H1 (cell line): ENCODE data around the gene BMI1. TPM values are rescaled to one million over a fixed set of nuclear protein-coding genes. Genes with fewer than 3 reads are reported as not detected.

Experiments used
- CTCF ChIA-PET: fragments of 300-600 bp; sonication (Branson Sonifier 250); formaldehyde crosslinking; loops from one replicate; lab custom pipeline; 2021; ENCODE audit not compliant: partially characterized antibody; lab: Charles Lee
- POLR2A ChIA-PET: fragments of 300-600 bp; sonication (Branson Sonifier 250); formaldehyde crosslinking; loops from one replicate; lab custom pipeline; 2021; ENCODE audit warnings: inconsistent platforms; ENCODE audit not compliant: partially characterized antibody; lab: Charles Lee
- DNase-seq, 2 experiments: peaks; one replicate each; pipeline versions ENCODE4 v3.0.0 to v3.0.0-alpha.2; 2010 to 2022; ENCODE audit warnings: low spot score in 2 of 2, low read depth in 1 of 2, mixed read lengths in 1 of 2
- FAIRE-seq: peaks from 2 replicates; lab custom pipeline; 2011; peaks lifted over from hg19 to GRCh38; lab: Jason Lieb, UNC
- H2AFZ ChIP-seq: 2 replicates; pipeline ENCODE4 v1.8.1; 2012; ENCODE audit warnings: low read length, inconsistent platforms
- H2AK5ac ChIP-seq: 2 replicates; pipeline ENCODE4 v1.6.1; 2013; ENCODE audit warnings: low read depth, low read length
- H2BK120ac ChIP-seq: replicated peaks from 2 replicates; pipeline ENCODE3; 2013; ENCODE audit warnings: low read depth, low read length, inconsistent platforms
- H2BK12ac ChIP-seq: 2 replicates; pipeline ENCODE4 v1.6.1; 2013; ENCODE audit warnings: low read depth, low read length
- H2BK15ac ChIP-seq: 2 replicates; pipeline ENCODE4 v1.6.1; 2013; ENCODE audit warnings: low read length
- H2BK20ac ChIP-seq: 2 replicates; pipeline ENCODE4 v1.6.1; 2013; ENCODE audit warnings: low read length
- H2BK5ac ChIP-seq: 2 replicates; pipeline ENCODE4 v1.6.1; 2013; ENCODE audit warnings: low read depth, low read length
- H3K14ac ChIP-seq: 2 replicates; pipeline ENCODE4 v1.6.1; 2013; ENCODE audit warnings: inconsistent platforms; ENCODE audit not compliant: insufficient read length
- H3K18ac ChIP-seq: 2 replicates; pipeline ENCODE4 v1.6.1; 2013; ENCODE audit warnings: low read length; ENCODE audit errors: extremely low read depth
- H3K23ac ChIP-seq: 2 replicates; pipeline ENCODE4 v1.6.1; 2013; ENCODE audit warnings: inconsistent platforms; ENCODE audit not compliant: insufficient read length
- H3K23me2 ChIP-seq: 2 replicates; pipeline ENCODE4 v1.6.1; 2013; ENCODE audit warnings: low read depth, low read length
- H3K27ac ChIP-seq: 2 replicates; pipeline ENCODE4 v1.6.1; 2011; ENCODE audit warnings: low read depth, low read length, inconsistent platforms
- H3K27me3 ChIP-seq, 4 experiments: replicated peaks in 1 of 4; 1 replicate in 1 of 4; 2 replicates in 3 of 4; pipeline versions ENCODE4 v1.6.1 to v1.8.1; 2011 to 2013; ENCODE audit warnings: low read length in 3 of 4, mild to moderate bottlenecking in 3 of 4, inconsistent platforms in 2 of 4, mixed read lengths in 2 of 4, moderate library complexity in 1 of 4; ENCODE audit not compliant: control insufficient read depth in 3 of 4, insufficient read depth in 3 of 4; ENCODE audit errors: extremely low read depth in 1 of 4
- H3K36me3 ChIP-seq, 4 experiments: 2 replicates each; pipeline versions ENCODE4 v1.6.1 to v1.8.1; 2011 to 2013; ENCODE audit warnings: mild to moderate bottlenecking in 4 of 4, low read length in 3 of 4, moderate library complexity in 2 of 4, control low read depth in 1 of 4, inconsistent platforms in 1 of 4; ENCODE audit not compliant: insufficient read depth in 4 of 4, control insufficient read depth in 2 of 4
- H3K4ac ChIP-seq: replicated peaks from 2 replicates; pipeline ENCODE3; 2013; ENCODE audit warnings: low read length, low read depth, mixed read lengths, inconsistent platforms; ENCODE audit not compliant: insufficient read length
- H3K4me1 ChIP-seq, 4 experiments: replicated peaks in 1 of 4; 1 replicate in 1 of 4; 2 replicates in 3 of 4; pipeline versions ENCODE4 v1.6.1 to v1.8.1; 2011 to 2013; ENCODE audit warnings: low read length in 3 of 4, inconsistent platforms in 2 of 4, mixed read lengths in 1 of 4; ENCODE audit not compliant: insufficient read depth in 4 of 4, control insufficient read depth in 3 of 4
- H3K4me2 ChIP-seq, 2 experiments: 2 replicates each; pipeline versions ENCODE4 v1.6.1 to v1.8.1; 2011 to 2013; ENCODE audit warnings: low read depth in 2 of 2, low read length in 2 of 2, control low read depth in 1 of 2, inconsistent platforms in 1 of 2, mild to moderate bottlenecking in 1 of 2; ENCODE audit not compliant: insufficient read depth in 1 of 2
- H3K4me3 ChIP-seq, 4 experiments: fragments of 200-600, 300-600 bp in 1 of 4; sonication (generic), shearing (Covaris generic), sonication (Bioruptor Twin) in 1 of 4; 2 replicates each; pipeline versions ENCODE4 v1.5.1 to v1.8.1; 2011 to 2016; ENCODE audit warnings: low read length in 4 of 4, low read depth in 3 of 4, control low read depth in 2 of 4, inconsistent platforms in 2 of 4, mild to moderate bottlenecking in 2 of 4, mixed read lengths in 1 of 4, moderate library complexity in 1 of 4; ENCODE audit not compliant: insufficient read depth in 2 of 4; ENCODE audit errors: extremely low read depth in 1 of 4
- H3K56ac ChIP-seq: replicated peaks from 2 replicates; pipeline ENCODE3; 2013; ENCODE audit warnings: low read depth, mild to moderate bottlenecking, mixed read lengths, low read length, inconsistent platforms; ENCODE audit not compliant: insufficient read length
- H3K79me1 ChIP-seq: 2 replicates; pipeline ENCODE4 v1.6.1; 2013; ENCODE audit warnings: low read depth, low read length, control low read depth
- H3K79me2 ChIP-seq, 2 experiments: 2 replicates each; pipeline versions ENCODE4 v1.6.1 to v1.8.1; 2012 to 2013; ENCODE audit warnings: low read length in 2 of 2, mild to moderate bottlenecking in 2 of 2, inconsistent platforms in 1 of 2; ENCODE audit not compliant: insufficient read depth in 2 of 2, control insufficient read depth in 1 of 2
- H3K9ac ChIP-seq, 4 experiments: replicated peaks in 1 of 4; 1 replicate in 1 of 4; 2 replicates in 3 of 4; pipeline versions ENCODE4 v1.6.1 to v1.8.1; 2011 to 2013; ENCODE audit warnings: low read depth in 3 of 4, low read length in 3 of 4, control low read depth in 2 of 4, mild to moderate bottlenecking in 2 of 4, moderate library complexity in 2 of 4, inconsistent platforms in 1 of 4; ENCODE audit errors: extremely low read depth in 1 of 4
- H3K9me3 ChIP-seq, 2 experiments: 2 replicates each; pipeline versions ENCODE4 v1.6.1 to v1.8.1; 2012 to 2013; ENCODE audit warnings: mild to moderate bottlenecking in 2 of 2, moderate library complexity in 2 of 2, control low read depth in 1 of 2, inconsistent platforms in 1 of 2, low read depth in 1 of 2, low read length in 1 of 2, mixed read lengths in 1 of 2; ENCODE audit not compliant: insufficient read depth in 2 of 2
- H4K20me1 ChIP-seq, 2 experiments: replicated peaks in 1 of 2; 2 replicates each; pipeline versions ENCODE3 to v1.8.1; 2011 to 2013; ENCODE audit warnings: inconsistent platforms in 2 of 2, low read length in 2 of 2, mild to moderate bottlenecking in 1 of 2; ENCODE audit not compliant: insufficient read depth in 2 of 2, control insufficient read depth in 1 of 2
- H4K5ac ChIP-seq: 2 replicates; pipeline ENCODE4 v1.6.1; 2013; ENCODE audit warnings: low read length, low read depth, mixed read lengths, inconsistent platforms; ENCODE audit not compliant: insufficient read length
- H4K8ac ChIP-seq: 2 replicates; pipeline ENCODE4 v1.8.0; 2013; ENCODE audit warnings: mild to moderate bottlenecking, moderate library complexity, low read length, inconsistent platforms; ENCODE audit not compliant: insufficient read depth; ENCODE audit errors: extremely low read depth
- H4K91ac ChIP-seq: replicated peaks from 2 replicates; pipeline ENCODE3; 2013; ENCODE audit warnings: low read length, mixed read lengths, inconsistent platforms; ENCODE audit not compliant: insufficient read length
- BRCA1 ChIP-seq: IDR thresholded peaks from 2 replicates; pipeline ENCODE4 v1.6.1; 2012; ENCODE audit warnings: low read depth, low read length, improper control_type of control experiment
- EP300 ChIP-seq, 2 experiments: IDR thresholded peaks; 1 replicate in 1 of 2; 2 replicates in 1 of 2; pipeline ENCODE4 v1.6.1; 2011 to 2012; ENCODE audit warnings: low read depth in 2 of 2, low read length in 2 of 2, mild to moderate bottlenecking in 2 of 2, borderline replicate concordance in 1 of 2, inconsistent platforms in 1 of 2, moderate library complexity in 1 of 2
- FOSL1 ChIP-seq: IDR thresholded peaks from 2 replicates; pipeline ENCODE4 v1.6.1; 2011; ENCODE audit warnings: mild to moderate bottlenecking, low read depth, low read length, moderate library complexity; ENCODE audit not compliant: insufficient read depth
- HDAC2 ChIP-seq, 2 experiments: fragments of 300-600 bp in 1 of 2; sonication (generic) in 1 of 2; IDR thresholded peaks; 2 replicates each; pipeline ENCODE4 v1.6.1; 2011 to 2012; ENCODE audit warnings: low read depth in 2 of 2, low read length in 2 of 2, mild to moderate bottlenecking in 2 of 2, moderate library complexity in 2 of 2, borderline replicate concordance in 1 of 2, inconsistent platforms in 1 of 2
- KDM4A ChIP-seq: IDR thresholded peaks from one replicate; pipeline ENCODE4 v1.7.1; 2012; ENCODE audit warnings: low read depth, mild to moderate bottlenecking, moderate library complexity, low read length, inconsistent platforms; ENCODE audit not compliant: severe bottlenecking
- POU5F1 ChIP-seq: IDR thresholded peaks from 2 replicates; pipeline ENCODE4 v1.6.1; 2011; ENCODE audit warnings: low read depth, mild to moderate bottlenecking, low read length, moderate library complexity
- RAD21 ChIP-seq, 2 experiments: IDR thresholded peaks in 1 of 2; conservative IDR thresholded peaks in 1 of 2; 2 replicates each; pipeline ENCODE4 v1.6.1; 2011; ENCODE audit warnings: low read depth in 2 of 2, low read length in 2 of 2, improper control_type of control experiment in 1 of 2, inconsistent platforms in 1 of 2, mild to moderate bottlenecking in 1 of 2, moderate library complexity in 1 of 2
- RFX5 ChIP-seq: IDR thresholded peaks from 2 replicates; pipeline ENCODE4 v1.6.1; 2011; ENCODE audit warnings: low read depth, low read length, improper control_type of control experiment, borderline replicate concordance
- SP4 ChIP-seq: IDR thresholded peaks from 2 replicates; pipeline ENCODE4 v1.6.1; 2012; ENCODE audit warnings: low read length, inconsistent platforms
- SRF ChIP-seq: IDR thresholded peaks from 2 replicates; pipeline ENCODE4 v1.6.1; 2011; ENCODE audit warnings: mild to moderate bottlenecking, low read depth, low read length, moderate library complexity
- TEAD4 ChIP-seq: IDR thresholded peaks from 2 replicates; pipeline ENCODE4 v1.6.1; 2012; ENCODE audit warnings: low read depth, low read length, inconsistent platforms, mixed read lengths
- ZNF274 ChIP-seq: IDR thresholded peaks from 2 replicates; pipeline ENCODE4 v1.7.0; 2012; ENCODE audit warnings: low read length, borderline replicate concordance; ENCODE audit errors: extremely low read depth
- WGBS, 2 experiments: shearing (Covaris generic) in 1 of 2; methylation state at CpG; one replicate each; pipeline versions ENCODE4 v1.1.6 to v1.1.7; 2013 to 2015; ENCODE audit warnings: low lambda C conversion rate in 2 of 2, mixed read lengths in 2 of 2, inconsistent platforms in 1 of 2, low coverage in 1 of 2, missing lambda C conversion rate in 1 of 2; ENCODE audit not compliant: insufficient replicate concordance in 2 of 2, insufficient coverage in 1 of 2, insufficient read length in 1 of 2; ENCODE audit errors: extremely low coverage in 1 of 2, missing lambda C conversion rate in 1 of 2; 5-methylcytosine and 5-hydroxymethylcytosine counted together
- polyA plus RNA-seq, 7 experiments: library from polyadenylated mRNA; depleted of rRNA in 3 of 7; stranded (reverse) in 5 of 7; unstranded in 2 of 7; fragments of >200 nt in 5 of 7; fragments of 200-250 nt in 2 of 7; gene quantifications; 1 replicate in 5 of 7; 2 replicates in 1 of 7; 4 replicates in 1 of 7; pipeline versions ENCODE4 v1.2.1 to v1.2.3, GENCODE V29; 2011 to 2013; ENCODE audit warnings: missing spikeins in 2 of 7, mixed read lengths in 2 of 7
- total RNA-seq: library from RNA; stranded (reverse); fragmentation: NEBNext Ultra II Directional; extraction: Animal tissue kit (Norgen Biotek cat#: 25700); gene quantifications from 2 replicates; pipeline ENCODE4 v1.2.1, GENCODE V29; 2021

BMI1 gene
- total and polyA plus RNA-seq, 2 of the 8 experiments (the other 6 are each of a cell fraction or from before 2014, with no cell fraction given), result 2.8 to 10.7 TPM

- POLR2A ChIA-PET, result no interaction called here
- no peak overlapping the region for H3K23ac ChIP-seq
- H3K36me3 ChIP-seq, result no peaks in the 10 kb centered on the region
- H3K14ac ChIP-seq, result no peak overlapping the region
- no peak overlapping the region for H2BK20ac ChIP-seq
- no peak overlapping the region for H3K9ac ChIP-seq
- no peak overlapping the region for H4K5ac ChIP-seq
- WGBS, 2 experiments, result 86% methylated on average over 4 of the region's 4 CpGs; no CpG with 5 or more reads in 1 of the 2 experiments
- no peak overlapping the region for H2BK5ac ChIP-seq
- H3K79me1 ChIP-seq, result no peaks in the 10 kb centered on the region
- no peak overlapping the region for H4K8ac ChIP-seq
- DNase-seq, result no peak
- no peak overlapping the region for H2BK15ac ChIP-seq
- no peak overlapping the region for H3K56ac ChIP-seq
- no peak overlapping the region for H3K4ac ChIP-seq
- no peak for FAIRE-seq
- no peak overlapping the region for H2AK5ac ChIP-seq
- no peaks in the 10 kb centered on the region for H3K9me3 ChIP-seq
- no peaks in the 10 kb centered on the region for H3K79me2 ChIP-seq
- H3K4me1 ChIP-seq, result no peaks in the 10 kb centered on the region
- H3K27me3 ChIP-seq, result no peaks in the 10 kb centered on the region
- H3K18ac ChIP-seq, result no peak overlapping the region
- H3K4me3 ChIP-seq, result no peak overlapping the region
- no peaks in the 10 kb centered on the region for H3K23me2 ChIP-seq
- H3K27ac ChIP-seq, result no peak overlapping the region
- H2BK12ac ChIP-seq, result no peak overlapping the region
- H4K91ac ChIP-seq, result no peak overlapping the region
- no peak overlapping the region for H2AFZ ChIP-seq
- H2BK120ac ChIP-seq, result no peak overlapping the region
- peaks cover 0 to 1% of the 10 kb centered on the region in 2 experiments for H4K20me1 ChIP-seq
- no peak for TF ChIP-seq ZNF274
- no peak for TF ChIP-seq KDM4A
- TF ChIP-seq FOSL1, result no peak
- no peak for TF ChIP-seq SRF
- no peak for TF ChIP-seq EP300 (IDR thresholded peaks at IDR 0.05; ENCODE audit: borderline replicate concordance in 1 of 2, low read depth in 2 of 2, low read length in 2 of 2)
- no peak for TF ChIP-seq BRCA1
- TF ChIP-seq POU5F1, result no peak
- no peak for TF ChIP-seq SP4
- no peak for TF ChIP-seq RFX5
- no peak for TF ChIP-seq RAD21 (IDR thresholded peaks at IDR 0.05 in 1 of 2, conservative IDR thresholded peaks at IDR 0.05 in 1 of 2; ENCODE audit: low read depth in 2 of 2, low read length in 2 of 2)
- TF ChIP-seq HDAC2 (IDR thresholded peaks at IDR 0.05; ENCODE audit: borderline replicate concordance in 1 of 2, low read depth in 2 of 2, low read length in 2 of 2), result no peak
- TF ChIP-seq TEAD4, result no peak
- CTCF ChIA-PET, result no interaction called here
- H3K4me2 ChIP-seq, result no peak overlapping the region
Measured at GRCh38 chr10:22368402-22368801, 47.5 kb downstream of the BMI1 start.
